Measurements from ENCODE around the gene AP1M1.

AP1M1 gene

DNA sequence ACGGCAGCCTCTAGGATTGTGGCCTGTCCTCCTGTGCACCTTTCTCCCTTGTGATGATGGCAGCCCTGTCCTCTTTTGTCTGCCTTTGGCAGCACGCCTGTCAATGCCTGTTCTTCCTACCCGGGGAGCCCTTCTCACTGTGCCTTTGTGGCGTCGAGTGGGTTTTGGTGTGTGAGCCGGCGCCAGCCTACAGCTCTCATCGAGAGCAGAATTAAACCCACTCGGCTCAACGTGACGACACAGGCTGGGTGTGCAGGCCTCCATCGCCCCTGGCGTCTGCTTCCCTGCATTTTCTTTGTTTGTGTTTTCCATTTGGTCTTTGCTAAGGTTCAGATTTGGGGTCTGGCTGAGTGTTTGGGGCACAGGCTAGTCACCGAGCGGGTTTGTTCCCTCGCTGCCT lies 34.4 kb downstream of the AP1M1 start:
- DNase-seq (ENCODE audit: low spot score) = no peak

GRCh38 chr19:16232568-16232967 lies 34.9 kb downstream of the AP1M1 start:
- DNase-seq (ENCODE audit: low spot score) = no peak

- no peak for DNase-seq (ENCODE audit: low spot score)
These were observed 35.5 kb downstream of the AP1M1 start for GRCh38 chr19:16233081-16233776.

GRCh38 chr19:16233836-16234551 lies 36.3 kb downstream of the AP1M1 start:
- no peak for DNase-seq (ENCODE audit: low spot score)

DNA sequence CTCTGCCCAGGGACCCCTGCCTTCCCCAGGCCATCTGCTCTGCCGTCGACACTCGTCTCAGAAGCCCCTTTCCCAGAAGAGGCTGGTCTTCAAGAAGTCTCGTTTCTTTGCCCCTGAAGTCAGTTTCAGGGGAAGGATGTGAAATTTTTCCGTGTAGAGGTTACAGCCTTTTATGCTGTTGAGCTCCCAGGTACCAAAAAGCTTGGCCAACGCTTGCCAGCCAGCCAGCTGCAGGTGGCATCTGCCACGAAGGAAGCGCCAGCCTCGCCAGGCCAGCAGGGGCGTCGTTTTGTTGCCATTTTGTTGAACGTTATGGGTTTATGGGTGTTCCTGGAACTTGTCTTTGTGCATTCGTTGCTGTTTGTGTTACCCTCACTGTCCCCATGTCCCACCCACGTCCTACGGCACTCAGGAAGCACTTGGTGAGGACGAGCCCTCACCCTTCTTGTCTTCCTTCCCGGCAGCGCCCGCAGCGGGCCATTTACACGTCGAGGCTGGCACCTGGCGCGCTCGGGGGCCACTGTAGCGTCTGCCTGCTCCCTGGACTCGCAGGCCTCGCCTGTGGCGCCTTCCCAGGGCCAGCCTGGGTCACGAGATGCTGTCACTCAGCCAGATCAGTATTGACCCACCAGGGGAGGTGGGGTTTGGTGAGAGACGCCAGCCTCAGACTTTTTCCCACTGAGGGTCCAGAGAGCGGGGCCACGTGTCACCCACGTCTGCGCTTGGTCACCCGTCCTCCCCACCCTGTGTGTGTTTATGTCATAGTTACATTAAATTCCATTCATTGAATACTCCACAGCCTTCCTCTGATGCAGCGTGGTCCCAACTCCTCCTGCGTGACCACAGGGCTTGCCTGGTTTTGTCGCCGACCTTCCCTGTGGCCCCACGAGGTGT lies 37.1 kb downstream of the AP1M1 start:
- DNase-seq (ENCODE audit: low spot score) = no peak

- no peak for DNase-seq (ENCODE audit: low spot score)
These were observed 38.3 kb downstream of the AP1M1 start for GRCh38 chr19:16235811-16236652.

DNA sequence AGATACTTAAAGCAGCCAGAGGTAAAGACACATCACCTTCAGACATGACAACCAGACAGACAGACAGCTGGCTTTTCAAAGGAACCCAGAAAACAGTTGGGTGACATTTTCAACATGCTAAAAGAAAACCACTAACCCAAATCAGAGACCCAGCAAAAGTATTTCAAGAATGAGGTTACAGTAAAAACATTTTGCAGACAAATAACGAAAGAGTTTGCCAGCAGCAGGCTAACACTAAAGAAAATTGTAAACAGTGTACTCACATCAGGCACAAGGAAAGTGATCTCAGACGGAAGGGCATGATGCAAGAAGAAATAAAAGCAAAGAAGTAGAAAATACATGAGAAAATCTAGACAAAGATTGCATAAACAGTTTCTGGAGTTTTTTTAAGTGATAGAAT lies 46.4 kb downstream of the AP1M1 start:
- DNase-seq (ENCODE audit: low spot score) = peak; percentile 22

GRCh38 chr19:16247353-16248182 lies 49.9 kb downstream of the AP1M1 start:
- DNase-seq (ENCODE audit: low spot score) = peak; percentile 84

DNA sequence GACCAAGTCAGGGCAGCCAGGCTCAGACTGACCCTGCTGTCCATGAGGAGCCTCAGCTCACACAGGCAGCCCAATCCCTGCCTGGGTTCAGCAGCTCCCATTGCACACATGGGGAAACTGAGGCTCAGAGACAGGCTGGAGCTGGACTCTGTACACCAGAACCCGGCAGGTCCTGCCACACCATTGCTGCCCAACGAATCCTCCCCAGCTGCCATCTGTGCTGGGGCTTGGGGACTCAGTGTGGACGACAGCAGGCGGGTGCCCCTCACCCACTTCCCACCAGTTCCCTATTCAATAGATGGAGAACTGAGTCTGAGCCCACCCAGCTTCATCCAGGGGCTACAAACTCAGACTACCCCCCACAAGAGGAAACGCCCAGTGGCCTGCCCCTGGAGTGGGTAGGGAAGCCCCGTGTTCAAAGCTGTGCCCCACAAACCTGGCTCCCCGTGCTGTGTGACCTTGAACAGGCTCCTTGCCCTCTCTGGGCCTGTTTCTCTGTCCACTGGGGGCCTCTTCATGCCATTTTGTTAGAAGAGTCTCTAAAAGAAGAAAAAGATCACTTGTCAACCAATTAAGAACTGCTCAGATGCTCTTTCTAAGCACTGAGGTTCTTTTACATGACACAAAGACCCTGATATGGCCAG lies 50.8 kb downstream of the AP1M1 start:
- no peak for DNase-seq (ENCODE audit: low spot score)

DNA sequence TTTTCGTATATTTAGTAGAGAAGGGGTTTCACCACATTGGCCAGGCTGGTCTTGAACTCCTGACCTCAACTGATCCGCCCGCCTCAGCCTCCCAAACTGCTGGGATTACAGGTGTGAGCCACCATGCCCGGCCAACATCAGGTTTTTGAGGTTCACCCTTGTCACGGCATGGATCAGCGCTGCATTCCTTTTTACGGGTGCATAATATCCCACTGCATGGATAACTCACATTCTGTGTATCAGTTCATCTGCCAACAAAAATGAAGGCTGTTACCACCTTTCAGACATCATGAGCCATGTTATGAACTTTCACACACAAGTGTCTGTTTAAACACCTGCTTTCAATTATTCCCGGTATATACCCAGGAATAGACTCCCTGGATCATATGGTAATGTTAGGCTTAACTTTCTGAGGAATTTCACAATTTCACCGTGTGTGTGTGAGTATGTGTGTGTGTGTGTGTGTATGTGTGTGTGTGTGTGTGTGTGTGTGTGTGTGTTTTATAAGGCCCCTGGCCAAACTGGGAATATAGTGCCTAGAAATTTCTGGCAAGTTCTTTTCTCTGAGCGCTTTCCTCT lies 52.2 kb downstream of the AP1M1 start:
- no peak for DNase-seq (ENCODE audit: low spot score)

- DNase-seq (ENCODE audit: low spot score) = no peak
These were observed 54.9 kb downstream of the AP1M1 start for GRCh38 chr19:16252459-16253205.

DNA sequence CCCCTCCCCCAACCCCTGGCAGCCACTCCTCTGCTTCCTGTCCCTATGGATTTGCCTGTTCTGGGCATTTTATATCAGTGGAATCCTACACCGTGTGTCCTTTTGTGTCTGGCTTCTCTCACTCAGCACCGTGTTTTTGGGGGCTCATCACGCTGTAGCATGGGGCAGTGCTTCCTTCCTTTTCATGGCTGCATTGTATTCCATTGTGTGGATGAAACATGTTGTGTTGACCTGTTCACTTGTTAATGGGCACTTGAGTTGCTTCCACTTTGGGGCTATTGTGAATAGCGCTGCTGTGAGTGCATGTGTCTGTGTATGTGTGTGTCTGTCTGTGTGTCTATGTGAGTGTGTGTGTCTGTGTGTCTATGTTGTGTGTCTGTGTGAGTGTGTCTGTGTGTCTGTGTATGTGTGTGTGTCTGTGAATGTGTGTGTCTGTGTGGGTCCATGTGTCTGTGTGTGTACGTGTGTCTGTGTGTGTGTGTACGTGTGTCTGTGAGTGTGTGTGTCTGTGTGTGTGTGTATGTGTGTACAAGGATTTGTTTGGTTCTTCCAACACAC lies 57.2 kb downstream of the AP1M1 start:
- DNase-seq (ENCODE audit: low spot score) = no peak

- no peak for DNase-seq (ENCODE audit: low spot score)
These were observed 59.8 kb downstream of the AP1M1 start for GRCh38 chr19:16257509-16258002.

- no peak for DNase-seq (ENCODE audit: low spot score)
These were observed 60.8 kb downstream of the AP1M1 start for GRCh38 chr19:16258440-16258903.

DNA sequence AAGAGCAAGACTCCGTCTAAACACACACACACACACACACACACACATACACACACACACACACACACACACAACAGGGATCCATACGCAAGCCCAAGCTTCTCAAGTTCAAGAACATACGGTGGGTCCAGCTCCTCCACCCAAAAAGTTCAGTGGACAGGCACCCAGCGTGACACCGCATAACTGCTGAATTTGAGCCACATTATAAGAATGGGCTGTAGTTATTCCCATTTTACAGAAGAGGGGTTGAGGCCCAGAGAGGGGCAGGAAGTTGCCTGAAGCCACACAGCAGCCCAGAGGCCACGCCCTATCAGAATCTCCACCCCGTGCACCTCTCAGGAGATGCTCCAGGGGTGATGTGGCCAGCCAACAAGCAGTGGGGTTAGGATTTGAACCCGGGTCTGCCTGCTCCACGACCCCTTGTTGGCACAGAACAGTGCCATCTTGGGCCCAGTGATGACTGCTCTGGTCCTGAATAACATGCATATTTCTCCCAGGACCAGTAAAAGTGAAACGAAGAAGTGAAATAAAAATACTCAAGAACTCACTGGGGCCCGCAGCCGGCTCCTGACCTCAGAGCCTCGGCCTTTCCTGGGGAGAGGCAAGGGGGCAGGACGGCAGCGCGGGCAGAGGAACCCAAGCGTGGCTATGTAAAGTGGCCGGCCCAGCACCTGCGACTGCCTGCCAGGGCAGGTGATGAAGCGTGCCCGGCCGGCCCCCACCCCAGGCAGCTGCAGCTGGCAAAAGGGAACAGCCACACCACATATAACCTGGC lies 61.9 kb downstream of the AP1M1 start:
- no peak for DNase-seq (ENCODE audit: low spot score)

GRCh38 chr19:16260160-16260811 lies 62.6 kb downstream of the AP1M1 start:
- no peak for DNase-seq (ENCODE audit: low spot score)

DNA sequence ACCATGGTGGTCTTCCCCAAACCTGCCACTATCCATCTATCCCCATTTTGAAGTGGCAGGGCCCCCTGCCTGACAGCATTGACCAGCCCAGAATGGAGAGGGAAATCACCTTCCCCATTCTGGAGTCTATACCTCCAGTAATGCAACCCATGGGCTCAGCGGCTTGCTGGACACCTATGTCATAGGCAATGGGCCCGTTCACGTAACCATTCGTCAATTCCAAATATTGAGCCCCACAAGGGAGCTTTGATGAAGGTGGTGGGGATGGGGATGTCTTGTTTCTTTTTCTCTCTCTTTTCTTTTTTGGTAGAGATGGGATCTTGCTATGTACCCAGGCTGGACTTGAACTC lies 63.1 kb downstream of the AP1M1 start:
- DNase-seq (ENCODE audit: low spot score) = no peak

Data from CD4-positive, alpha-beta T cell treated with Interleukin-15 for 4 hours (primary cell).